AG08395 (cell line): Measurements from ENCODE around the gene HOOK1.
A peak's percentile ranks its signal among the peaks of the same experiment; 100 is the strongest.
"Not testable (repeated sequence)": the region's sequence is repeated elsewhere in the genome, so short reads cannot be mapped to it uniquely, and the experiment has no call there.

ENCODE experiments used
- DNase-seq: peaks from one replicate; pipeline ENCODE4 v3.0.0; 2012; ENCODE audit warnings: mixed read lengths, low spot score

HOOK1 gene

DNA sequence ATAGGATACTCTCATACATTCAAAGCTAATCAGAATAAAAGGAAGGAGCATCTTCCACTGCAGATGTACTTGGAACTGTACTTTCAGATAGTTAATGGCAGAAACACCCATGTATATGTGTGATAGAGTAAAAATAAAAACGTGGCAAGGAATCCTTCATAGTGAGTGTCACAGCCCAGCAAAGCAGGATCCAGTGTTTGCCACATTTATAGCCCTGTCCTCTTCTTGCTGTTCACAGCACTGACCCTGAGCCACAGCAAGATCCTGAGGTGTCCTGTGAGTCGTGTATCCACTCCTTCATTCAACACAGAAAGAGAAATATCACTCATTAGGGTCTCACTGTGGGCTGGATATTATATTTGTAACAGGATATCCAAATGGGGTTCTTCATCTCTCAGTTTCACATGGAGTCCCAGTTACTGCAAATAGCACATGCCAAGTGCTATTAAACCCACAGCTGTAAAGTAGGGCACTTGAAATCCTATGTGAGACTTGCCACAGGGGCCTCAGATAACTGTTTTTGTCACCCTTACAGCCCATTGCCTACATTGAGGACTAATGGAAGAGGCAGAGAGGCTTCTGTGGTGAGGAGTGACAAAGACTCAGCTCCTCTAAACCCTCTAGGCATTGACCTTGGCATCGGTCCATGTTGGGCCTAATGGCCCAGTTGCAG lies 70.5 kb downstream of the HOOK1 start:
- DNase-seq = no peak

- DNase-seq = no peak
Observed at GRCh38 chr1:59892841-59893811, 78.4 kb downstream of the HOOK1 start.

DNA sequence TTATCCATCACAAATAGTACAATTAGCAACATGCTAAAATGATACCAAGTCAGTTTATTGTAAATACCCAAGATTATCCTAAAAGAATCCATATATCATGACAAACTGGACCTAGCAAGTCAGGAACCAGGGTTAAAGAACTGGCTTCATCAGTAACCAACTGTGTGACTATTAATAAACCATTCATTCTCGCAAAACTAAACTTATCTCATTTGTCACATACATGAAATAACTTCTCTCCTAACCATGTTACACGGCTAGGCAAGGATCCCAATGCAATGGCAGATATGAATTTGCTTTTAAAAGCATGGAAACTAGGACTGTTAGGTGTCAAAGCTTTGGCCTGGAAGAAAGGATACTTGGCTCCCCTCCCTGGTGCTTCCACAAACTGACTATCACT lies 82.4 kb downstream of the HOOK1 start:
- DNase-seq = no peak

DNA sequence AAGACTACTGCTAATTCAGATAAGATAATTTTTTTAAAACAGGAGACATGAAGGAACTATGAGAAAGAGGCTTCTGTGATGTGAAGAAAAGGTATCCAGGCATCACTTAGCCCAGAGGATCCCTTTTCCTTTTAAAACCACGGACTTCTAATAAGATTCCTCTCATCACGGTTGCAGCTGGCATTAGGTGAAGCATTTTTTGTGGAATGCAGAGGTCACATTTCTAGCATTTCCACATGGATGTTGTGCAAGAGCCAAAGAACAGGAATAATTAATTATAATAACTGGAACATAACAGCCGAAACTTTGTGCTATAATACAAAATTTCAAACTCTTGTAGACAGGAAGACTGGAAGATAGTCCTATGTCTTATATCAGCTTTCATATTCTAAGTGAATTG lies 84.2 kb downstream of the HOOK1 start:
- DNase-seq = no peak

DNA sequence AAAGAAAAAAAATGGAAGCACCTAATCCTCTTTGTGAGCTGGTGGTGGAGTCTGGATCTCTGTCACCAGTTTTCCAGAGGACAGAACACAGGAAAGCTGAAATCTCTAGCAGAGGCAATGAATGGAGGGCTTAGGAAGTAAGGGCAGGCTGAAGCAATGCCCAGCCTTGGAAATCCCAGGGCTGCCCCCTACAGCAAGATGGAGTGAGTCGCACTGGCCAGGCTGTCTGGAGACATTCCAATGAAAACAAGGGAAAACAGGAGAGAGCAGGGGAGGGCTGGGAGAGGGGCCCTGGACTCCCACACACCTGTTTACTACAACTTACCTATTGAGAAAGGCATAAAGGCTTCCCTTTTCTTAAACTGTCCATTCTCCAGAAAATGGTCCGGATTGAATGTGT lies 85.9 kb downstream of the HOOK1 start:
- DNase-seq = no peak

DNA sequence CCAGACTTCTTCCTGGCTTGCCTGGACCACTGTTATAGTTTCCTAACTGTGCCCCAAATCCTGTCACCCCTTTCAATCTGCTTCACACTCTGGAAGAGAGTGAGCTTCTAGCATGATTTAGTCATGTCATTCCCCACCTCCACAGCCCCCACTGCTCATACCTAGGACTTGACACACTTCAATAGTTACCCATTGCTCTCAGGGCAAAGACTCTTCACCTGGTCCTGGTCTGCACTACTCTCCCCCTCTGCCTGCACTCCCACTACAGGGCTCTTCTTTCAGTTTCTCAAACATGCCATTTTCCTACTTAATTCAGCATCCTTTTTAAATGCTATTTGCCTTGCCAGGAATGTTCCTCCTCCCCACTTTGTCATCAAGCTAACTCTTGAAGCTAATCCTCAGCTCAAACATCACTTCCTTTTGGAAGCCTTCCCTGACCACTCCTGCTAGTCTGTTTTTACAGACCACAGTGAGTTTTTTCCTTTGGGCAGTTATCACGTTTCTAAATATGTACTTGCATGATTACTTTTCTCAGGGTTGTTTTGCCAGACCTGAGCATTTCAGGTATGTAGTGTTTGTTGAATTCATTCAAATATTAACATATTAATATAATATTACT lies 87.1 kb downstream of the HOOK1 start:
- no peak for DNase-seq

DNA sequence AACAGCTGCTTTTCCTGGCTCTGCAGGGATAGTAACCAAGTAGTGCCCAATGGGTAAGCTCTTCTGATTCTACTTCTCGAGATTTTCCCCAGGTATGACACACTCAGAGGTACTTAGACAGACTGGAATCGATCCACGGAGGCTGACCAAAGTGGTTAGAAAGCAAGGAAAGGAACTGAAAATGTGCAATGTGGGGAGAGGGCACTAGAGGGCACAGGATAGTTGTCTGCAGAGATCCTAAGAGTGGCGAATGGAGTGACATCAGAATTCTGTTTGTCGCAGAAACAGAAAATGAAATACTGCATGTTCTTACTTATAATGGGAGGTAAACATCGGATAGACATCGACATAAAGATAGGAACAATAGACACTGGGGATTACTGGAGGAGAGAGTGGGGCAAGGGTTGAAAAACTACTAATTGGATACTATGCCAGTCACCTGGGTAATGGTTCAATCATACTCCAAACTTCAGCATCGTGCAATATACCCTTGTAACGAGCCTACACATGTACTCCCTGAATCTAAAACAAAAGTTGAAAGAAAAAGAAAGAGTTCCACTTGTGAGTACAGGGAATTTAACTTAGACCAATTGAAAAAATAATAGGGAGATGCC lies 88.5 kb downstream of the HOOK1 start:
- DNase-seq = peak; percentile 26

DNA sequence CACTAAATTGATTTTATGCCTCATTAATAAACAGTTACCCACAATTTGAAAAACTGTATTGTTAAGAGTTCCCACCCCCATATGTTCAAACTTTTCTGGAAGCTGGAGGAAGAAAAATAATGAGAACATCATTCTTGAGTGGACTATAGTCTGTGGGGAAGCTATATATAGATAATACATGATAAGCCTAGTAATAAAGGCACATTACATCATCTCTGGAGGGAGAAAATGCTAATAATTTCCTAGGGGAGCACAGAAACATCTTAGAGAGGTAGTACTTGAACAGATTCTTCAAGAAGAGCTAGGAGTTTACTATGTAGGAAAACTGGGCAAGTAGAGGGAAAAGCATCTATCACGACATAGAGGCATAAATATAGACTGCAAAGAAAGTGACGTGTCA lies 92.2 kb downstream of the HOOK1 start:
- no peak for DNase-seq

GRCh38 chr1:59908084-59908483 lies 93.3 kb downstream of the HOOK1 start:
- no peak for DNase-seq

DNA sequence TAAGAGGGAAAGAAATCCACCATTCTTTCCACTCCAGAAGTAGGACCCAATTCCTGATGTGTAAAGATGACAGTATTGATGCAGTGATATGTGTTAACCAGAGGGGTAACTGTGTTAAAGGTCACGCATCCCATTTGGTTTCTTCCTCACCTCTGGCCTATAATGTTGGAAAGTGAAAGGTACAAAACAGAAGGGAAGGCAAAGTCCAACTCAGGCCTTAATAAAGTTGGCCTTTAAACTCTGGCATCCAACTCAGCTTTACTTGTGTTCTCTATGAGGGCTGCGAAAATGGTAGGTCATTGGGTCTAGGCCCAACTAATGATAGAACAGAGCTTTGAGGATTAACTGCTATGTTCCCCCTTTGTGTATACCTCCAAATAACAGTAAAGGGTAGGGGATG lies 93.9 kb downstream of the HOOK1 start:
- DNase-seq = no peak

DNA sequence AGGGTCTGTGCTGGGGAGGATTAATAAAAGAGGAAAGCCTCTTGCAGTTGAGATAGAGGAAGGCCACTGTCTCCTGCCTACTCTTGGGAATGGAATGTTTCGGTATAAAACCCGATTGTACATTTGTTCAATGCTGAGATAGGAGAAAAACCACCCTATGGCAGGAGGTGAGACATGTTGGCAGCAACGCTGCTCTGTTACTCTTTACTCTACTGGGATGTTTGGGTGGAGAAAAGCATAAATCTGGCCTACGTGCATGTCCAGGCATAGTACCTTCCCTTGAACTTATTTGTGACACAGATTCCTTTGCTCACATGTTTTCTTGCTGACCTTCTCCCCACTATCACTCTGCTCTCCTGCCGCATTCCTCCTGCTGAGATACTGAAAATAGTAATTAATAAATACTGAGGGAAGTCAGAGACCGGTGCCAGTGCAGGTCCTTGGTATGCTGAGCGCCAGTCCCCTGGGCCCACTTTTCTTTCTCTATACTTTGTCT lies 100.1 kb downstream of the HOOK1 start:
- DNase-seq = not testable (repeated sequence)

- DNase-seq = no peak
Observed at GRCh38 chr1:59915516-59915915, 100.8 kb downstream of the HOOK1 start.

DNA sequence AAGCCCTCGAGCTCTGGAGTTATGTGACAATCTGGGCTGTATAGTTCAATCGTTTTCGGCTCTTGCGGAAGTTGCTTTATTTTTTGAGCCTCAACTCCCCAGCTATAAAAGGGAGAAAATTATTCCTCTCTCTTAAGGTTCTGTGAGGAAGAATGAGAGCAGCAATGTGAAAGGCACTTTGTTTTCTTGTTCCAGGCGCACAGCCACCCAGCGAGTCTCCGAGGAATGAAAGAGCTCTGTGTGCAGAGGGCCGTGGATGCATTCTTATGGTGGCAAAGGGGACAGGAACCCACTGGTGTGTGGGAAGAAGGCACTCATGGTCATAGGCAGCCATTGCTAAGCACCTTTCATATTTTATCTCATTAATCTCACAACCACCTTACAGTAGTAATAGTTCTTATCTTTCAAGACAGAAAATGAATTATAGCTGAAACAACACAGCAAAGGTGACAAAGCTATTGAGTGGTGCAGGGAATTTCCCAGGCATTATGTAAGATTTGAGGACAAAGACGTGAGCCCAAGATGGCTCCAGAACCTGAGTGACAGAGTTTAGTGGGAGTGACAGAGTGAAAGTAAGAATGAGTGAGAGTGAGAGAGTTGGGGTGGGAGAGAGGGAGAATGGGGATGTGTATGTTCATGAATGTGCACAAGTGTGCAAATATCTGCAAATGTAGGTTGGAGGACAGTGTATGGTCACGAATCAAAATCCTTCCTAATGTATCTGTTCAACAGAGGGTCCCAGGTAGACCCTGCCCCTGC lies 102.5 kb downstream of the HOOK1 start:
- DNase-seq = no peak

- DNase-seq = no peak
Observed at GRCh38 chr1:59917785-59918180, 103.0 kb downstream of the HOOK1 start.

DNA sequence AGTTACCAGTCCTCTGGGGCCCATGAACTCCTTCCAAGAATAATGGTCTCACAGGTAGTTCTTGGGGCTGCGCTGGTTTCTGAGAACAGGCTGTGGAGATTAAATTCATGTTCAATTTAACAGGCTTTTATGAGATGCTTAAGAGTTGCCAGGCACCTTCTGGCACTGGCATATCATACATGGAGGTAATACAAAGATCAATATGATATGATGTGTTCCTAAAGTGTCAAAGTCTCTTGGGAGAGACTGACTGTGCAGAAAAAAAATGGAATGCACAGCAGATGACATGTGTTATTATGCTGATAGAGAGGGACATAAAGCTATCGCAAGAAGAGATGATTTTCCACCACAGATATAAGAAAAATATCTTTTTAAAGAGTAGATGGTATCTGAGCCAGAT lies 105.0 kb downstream of the HOOK1 start:
- DNase-seq = no peak

DNA sequence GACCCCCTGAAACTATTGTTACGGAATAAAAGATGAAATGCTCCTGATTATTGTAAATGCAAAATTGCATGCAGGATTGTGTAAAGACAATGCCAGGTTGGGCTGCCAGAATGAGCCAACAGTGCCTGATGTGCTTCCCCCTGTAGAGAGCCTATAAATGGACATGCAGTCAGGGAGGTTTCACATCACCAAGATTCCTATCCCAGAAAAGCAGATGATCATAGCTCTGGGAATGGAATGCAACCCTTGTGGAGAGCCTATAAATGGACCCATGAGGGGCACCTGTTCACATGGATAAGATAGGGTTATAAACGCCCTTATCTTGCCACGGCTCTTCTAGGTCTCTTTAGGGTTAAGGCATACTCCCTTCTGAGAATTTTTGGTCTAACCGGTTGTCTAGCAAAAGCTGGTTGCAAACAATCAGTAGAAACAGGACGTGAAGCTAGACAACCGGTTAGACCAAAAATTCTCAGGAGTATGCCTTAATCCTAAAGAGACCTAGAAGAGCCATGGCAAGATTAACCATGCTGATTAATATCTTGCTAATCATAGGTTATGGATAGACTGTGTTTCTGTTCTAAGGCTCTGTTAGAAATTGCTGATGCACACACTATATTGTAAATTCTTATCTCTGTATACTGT lies 106.6 kb downstream of the HOOK1 start:
- not testable (repeated sequence) for DNase-seq

- no peak for DNase-seq
Observed at GRCh38 chr1:59924653-59925052, 109.9 kb downstream of the HOOK1 start.
